GM12865 (cell line): ENCODE measurements around the gene KIAA0040.

Experiments
- DNase-seq: peaks from one replicate; pipeline ENCODE4 v3.0.0; 2010; ENCODE audit warnings: low read depth
- H3K4me3 ChIP-seq: 2 replicates; pipeline ENCODE4 v1.5.1; 2011; ENCODE audit warnings: mild to moderate bottlenecking, low read depth, low read length, control low read depth
- TF ChIP-seq, protein P1 (sequence below): IDR thresholded peaks from 2 replicates; pipeline ENCODE4 v1.5.1; 2011; ENCODE audit warnings: low read length, control low read depth, low read depth, inconsistent platforms; ENCODE audit not compliant: insufficient read depth; ENCODE audit errors: missing control alignments

Gene KIAA0040

DNA sequence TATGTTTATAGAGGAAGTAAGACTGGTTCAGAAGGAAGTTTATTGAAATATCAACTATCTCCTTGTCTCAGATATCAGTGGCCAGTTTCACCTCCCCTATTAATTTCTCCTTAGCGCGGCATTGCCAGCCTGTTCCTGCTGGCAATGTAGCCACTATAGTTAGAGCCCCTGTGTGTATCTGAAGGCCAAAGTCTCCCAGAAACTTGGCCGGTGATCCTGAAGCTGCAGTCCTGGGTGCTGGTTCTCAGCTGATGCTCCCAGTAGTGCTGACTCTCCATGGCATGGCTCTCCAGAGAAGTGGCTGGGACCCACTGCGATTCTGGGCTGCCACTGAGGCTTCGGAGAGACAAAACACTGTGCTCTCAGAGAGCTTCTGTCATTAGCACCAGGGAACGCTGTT, 65.0 kb downstream of the KIAA0040 start:
- no peak for DNase-seq
- TF ChIP-seq, protein P1, sequence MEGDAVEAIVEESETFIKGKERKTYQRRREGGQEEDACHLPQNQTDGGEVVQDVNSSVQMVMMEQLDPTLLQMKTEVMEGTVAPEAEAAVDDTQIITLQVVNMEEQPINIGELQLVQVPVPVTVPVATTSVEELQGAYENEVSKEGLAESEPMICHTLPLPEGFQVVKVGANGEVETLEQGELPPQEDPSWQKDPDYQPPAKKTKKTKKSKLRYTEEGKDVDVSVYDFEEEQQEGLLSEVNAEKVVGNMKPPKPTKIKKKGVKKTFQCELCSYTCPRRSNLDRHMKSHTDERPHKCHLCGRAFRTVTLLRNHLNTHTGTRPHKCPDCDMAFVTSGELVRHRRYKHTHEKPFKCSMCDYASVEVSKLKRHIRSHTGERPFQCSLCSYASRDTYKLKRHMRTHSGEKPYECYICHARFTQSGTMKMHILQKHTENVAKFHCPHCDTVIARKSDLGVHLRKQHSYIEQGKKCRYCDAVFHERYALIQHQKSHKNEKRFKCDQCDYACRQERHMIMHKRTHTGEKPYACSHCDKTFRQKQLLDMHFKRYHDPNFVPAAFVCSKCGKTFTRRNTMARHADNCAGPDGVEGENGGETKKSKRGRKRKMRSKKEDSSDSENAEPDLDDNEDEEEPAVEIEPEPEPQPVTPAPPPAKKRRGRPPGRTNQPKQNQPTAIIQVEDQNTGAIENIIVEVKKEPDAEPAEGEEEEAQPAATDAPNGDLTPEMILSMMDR: no peak
- H3K4me3 ChIP-seq: no peak overlapping the region

DNA sequence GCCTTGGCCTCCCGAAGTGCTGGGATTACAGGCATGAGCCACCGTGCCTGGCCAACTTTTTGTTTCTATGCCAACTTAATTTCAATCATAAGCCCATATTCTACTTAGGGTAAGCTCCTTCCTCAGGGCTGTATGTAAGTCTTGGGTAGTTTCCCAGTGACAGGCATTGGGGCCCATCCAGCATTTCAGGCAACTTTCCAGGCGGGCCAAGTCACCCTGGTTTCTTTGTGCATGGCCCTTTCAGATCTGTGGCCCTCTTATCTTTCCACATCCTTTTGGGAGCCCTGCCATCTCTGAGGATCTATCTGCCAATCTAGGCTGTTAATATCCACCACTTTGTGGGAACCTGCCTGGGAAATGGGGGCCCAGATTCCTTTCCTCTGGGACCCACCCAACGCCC, 66.2 kb downstream of the KIAA0040 start:
- TF ChIP-seq, protein P1: no peak
- no peak overlapping the region for H3K4me3 ChIP-seq
- DNase-seq: no peak

DNA sequence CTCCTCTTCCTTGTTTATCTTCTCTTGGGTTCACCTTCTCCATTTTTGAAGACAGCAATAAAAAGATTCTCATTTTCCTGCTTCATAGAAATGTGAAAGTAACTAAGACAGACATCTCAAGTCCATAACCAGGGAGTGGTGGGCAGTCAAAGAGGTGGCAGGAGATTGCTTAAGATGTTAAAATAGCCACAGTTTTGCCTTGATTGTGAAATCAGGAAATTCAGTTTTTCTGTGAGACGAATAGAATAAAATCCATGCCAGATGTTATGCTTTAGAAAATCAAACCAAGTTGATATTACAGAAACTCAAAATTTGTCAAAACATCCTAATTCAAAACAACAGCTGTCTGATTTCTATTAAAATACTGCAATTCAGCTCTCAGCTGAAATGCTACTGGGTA, 67.7 kb downstream of the KIAA0040 start:
- TF ChIP-seq, protein P1: no peak
- H3K4me3 ChIP-seq: no peak overlapping the region
- DNase-seq: no peak

DNA sequence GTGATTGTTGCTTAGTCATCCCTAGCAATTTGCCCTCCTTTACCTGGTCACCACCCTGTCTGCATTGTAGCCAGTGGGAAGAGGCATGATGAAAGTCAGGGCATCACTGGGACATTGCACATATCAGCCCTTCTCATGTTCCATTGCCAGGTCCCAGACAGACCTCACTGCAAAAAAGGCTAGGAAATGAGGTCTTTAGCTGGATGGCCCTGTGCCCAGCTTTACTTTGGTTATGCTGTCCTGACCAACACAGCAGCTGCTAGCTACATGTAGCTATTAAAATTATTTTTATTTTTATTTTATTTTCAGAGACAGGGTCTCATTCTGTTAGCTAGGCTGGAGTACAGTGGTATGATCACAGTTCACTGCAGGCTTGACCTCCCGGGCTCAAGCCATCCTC, 72.1 kb downstream of the KIAA0040 start:
- DNase-seq: no peak
- no peak overlapping the region for H3K4me3 ChIP-seq
- TF ChIP-seq, protein P1: no peak

DNA sequence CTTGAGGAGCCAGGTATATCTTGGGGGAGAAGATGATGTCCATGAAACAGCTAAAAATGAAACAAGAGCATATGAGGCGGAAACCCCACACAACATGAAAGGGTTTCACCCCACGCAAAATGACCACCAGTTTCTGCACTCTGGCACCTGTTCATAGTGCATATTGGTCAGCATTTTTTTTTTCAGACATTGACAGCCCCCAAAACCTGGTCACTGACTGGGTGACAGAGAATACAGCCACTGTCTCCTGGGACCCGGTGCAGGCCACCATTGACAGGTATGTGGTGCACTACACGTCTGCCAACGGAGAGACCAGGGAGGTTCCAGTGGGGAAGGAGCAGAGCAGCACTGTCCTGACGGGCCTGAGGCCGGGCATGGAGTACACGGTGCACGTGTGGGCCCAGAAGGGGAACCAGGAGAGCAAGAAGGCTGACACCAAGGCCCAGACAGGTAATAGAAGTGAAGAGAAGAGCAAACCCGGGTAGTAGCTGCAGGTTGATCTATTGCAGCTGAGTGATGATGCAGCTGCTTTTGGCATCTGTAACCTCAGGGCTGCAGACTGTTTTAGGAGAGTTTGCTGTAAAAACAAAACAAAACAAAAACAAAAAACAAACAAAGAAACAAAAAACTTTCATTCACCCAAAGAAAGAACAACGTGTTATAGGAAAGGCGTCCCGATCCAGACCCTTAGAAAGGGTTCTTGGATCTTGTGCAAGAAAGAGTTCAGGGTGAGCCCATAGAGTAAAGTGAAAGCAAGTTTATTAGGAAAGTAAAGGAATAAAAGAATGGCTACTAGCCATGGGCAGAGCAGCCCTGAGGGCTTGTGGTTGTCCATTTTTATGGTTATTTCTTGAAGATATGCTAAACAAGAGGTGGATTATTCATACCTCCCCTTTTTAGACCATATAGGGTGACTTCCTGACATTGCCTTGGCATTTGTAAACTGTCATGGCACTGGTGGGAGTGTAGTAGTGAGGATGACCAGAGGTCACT, 73.9 kb downstream of the KIAA0040 start:
- no peak overlapping the region for H3K4me3 ChIP-seq
- TF ChIP-seq, protein P1: no peak
- DNase-seq: peak; percentile 28

DNA sequence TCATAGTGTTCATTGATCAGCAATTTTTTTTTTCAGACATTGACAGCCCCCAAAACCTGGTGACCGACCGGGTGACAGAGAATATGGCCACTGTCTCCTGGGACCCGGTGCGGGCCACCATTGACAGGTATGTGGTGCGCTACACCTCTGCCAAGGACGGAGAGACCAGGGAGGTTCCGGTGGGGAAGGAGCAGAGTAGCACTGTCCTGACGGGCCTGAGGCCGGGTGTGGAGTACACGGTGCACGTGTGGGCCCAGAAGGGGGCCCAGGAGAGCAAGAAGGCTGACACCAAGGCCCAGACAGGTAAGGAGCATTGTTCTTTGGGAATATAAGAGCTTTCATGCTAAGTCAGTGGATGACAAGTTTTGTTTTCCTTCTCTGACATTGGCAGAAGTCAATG, 75.7 kb downstream of the KIAA0040 start:
- H3K4me3 ChIP-seq: no peak overlapping the region
- TF ChIP-seq, protein P1: no peak
- no peak for DNase-seq

DNA sequence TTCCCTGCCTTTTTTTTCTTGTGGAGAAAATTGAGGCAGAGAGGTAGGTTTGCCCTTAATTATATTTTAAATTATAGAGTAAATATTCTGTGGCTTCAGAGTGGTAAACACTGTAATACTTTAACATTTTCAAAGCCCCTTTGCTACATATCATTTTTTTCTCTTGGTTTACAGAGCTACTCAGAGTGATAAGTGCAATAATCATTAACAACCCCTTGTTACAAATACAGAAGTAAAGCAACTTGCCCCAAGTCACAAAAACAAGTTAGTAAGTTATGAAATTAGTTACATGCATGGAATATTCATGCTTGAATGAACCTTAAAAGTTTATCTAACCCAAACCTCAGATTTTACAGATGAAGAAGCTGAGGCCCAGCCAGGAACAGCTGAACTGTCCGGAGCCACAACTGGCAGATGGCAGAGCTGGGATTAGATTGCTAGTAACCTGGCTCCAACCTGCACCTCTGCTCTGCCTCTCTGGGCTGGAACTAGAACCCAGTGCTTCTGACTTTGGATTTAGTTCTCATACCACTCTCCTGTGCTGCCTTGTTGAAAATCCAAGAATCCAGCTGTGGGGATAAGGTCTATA, 76.3 kb downstream of the KIAA0040 start:
- TF ChIP-seq, protein P1: no peak
- H3K4me3 ChIP-seq: no peak overlapping the region
- DNase-seq: no peak
